Stimulated activated memory B cell treated with anti-CD40 and anti-IgM and Interleukin-4, amounts not matched to agents 10 μg/mL and 1 μg/mL and 100 μg/mL, for 72 hours (primary cell): Measurements from ENCODE around the gene INSIG2.
A peak's percentile ranks its signal among the peaks of the same experiment; 100 is the strongest.

Experiments used
- ATAC-seq: fragments of 150-1000 bp; cut with Tn5 transposase; 2 replicates; pipeline ENCODE4 v1.10.0; 2021
- H3K27ac Mint-ChIP-seq: one replicate; pipeline ENCODE4 v1.8.0; 2022; ENCODE audit warnings: mild to moderate bottlenecking, mixed read lengths
- H3K27me3 Mint-ChIP-seq: one replicate; pipeline ENCODE4 v1.8.0; 2022; ENCODE audit warnings: mixed read lengths
- H3K36me3 Mint-ChIP-seq: one replicate; pipeline ENCODE4 v1.8.0; 2022; ENCODE audit warnings: mixed read lengths
- H3K4me1 Mint-ChIP-seq: one replicate; pipeline ENCODE4 v1.8.0; 2022; ENCODE audit warnings: mixed read lengths
- H3K4me3 Mint-ChIP-seq: one replicate; pipeline ENCODE4 v1.8.0; 2022; ENCODE audit warnings: mild to moderate bottlenecking, moderate library complexity, mixed read lengths
- H3K9me3 Mint-ChIP-seq: one replicate; pipeline ENCODE4 v1.8.0; 2022; ENCODE audit warnings: mixed read lengths

INSIG2 gene

GRCh38 chr2:118088051-118089024 is at the start of gene INSIG2:
Gene INSIG2, plus strand, starts transcription at chr2:118088471. Its CDS starts 8,086 bp downstream, at chr2:118096557.
- H3K36me3 Mint-ChIP-seq: peaks cover 5% of the 10 kb centered on the region
- no peaks in the 10 kb centered on the region for H3K9me3 Mint-ChIP-seq
- H3K4me1 Mint-ChIP-seq: peaks cover 11% of the 10 kb centered on the region
- peak within 1 kb of the TSS; percentile 87 for H3K4me3 Mint-ChIP-seq
- peak within 1 kb of the TSS; percentile 82 for H3K27ac Mint-ChIP-seq
- ATAC-seq: peak; percentile 97
- H3K27me3 Mint-ChIP-seq: no peaks in the 10 kb centered on the region

GRCh38 chr2:118040891-118041290 is 47.4 kb upstream of the INSIG2 start:
- ATAC-seq: peak; percentile 48
- Mint-ChIP-seq H3K4me3 (no peak overlapping the region), H3K9me3 (peaks cover 5% of the 10 kb centered on the region), H3K27me3 (peaks cover 60% of the 10 kb centered on the region), H3K4me1 (no peaks in the 10 kb centered on the region), H3K36me3 (peaks cover 3% of the 10 kb centered on the region), H3K27ac (no peak overlapping the region)

- no peak overlapping the region for H3K27ac Mint-ChIP-seq
- no peaks in the 10 kb centered on the region for H3K36me3 Mint-ChIP-seq
- peaks cover 2% of the 10 kb centered on the region for H3K4me1 Mint-ChIP-seq
- H3K4me3 Mint-ChIP-seq: no peak overlapping the region
- no peak for ATAC-seq
- H3K9me3 Mint-ChIP-seq: no peaks in the 10 kb centered on the region
- peaks cover 32% of the 10 kb centered on the region for H3K27me3 Mint-ChIP-seq
These were observed 44.1 kb upstream of the INSIG2 start for GRCh38 chr2:118044103-118044716.

- peaks cover 26% of the 10 kb centered on the region for H3K27me3 Mint-ChIP-seq
- ATAC-seq: no peak
- H3K4me1 Mint-ChIP-seq: peaks cover 8% of the 10 kb centered on the region
- no peaks in the 10 kb centered on the region for H3K36me3 Mint-ChIP-seq
- H3K27ac Mint-ChIP-seq: no peak overlapping the region
- no peaks in the 10 kb centered on the region for H3K9me3 Mint-ChIP-seq
- H3K4me3 Mint-ChIP-seq: no peak overlapping the region
These were observed 43.4 kb upstream of the INSIG2 start for GRCh38 chr2:118044854-118045253.

GRCh38 chr2:118045286-118045685 is 43.0 kb upstream of the INSIG2 start:
- H3K36me3 Mint-ChIP-seq: no peaks in the 10 kb centered on the region
- peaks cover 24% of the 10 kb centered on the region for H3K27me3 Mint-ChIP-seq
- H3K4me1 Mint-ChIP-seq: peaks cover 12% of the 10 kb centered on the region
- H3K4me3 Mint-ChIP-seq: no peak overlapping the region
- H3K27ac Mint-ChIP-seq: no peak overlapping the region
- H3K9me3 Mint-ChIP-seq: no peaks in the 10 kb centered on the region
- no peak for ATAC-seq

GRCh38 chr2:118046634-118047210 is 41.5 kb upstream of the INSIG2 start:
- Mint-ChIP-seq H3K4me1 (peaks cover 12% of the 10 kb centered on the region), H3K27me3 (peaks cover 24% of the 10 kb centered on the region), H3K27ac (no peak overlapping the region), H3K4me3 (no peak overlapping the region), H3K9me3 (no peaks in the 10 kb centered on the region), H3K36me3 (no peaks in the 10 kb centered on the region)
- ATAC-seq: no peak

GRCh38 chr2:118047380-118047826 is 40.9 kb upstream of the INSIG2 start:
- Mint-ChIP-seq H3K27ac (no peak overlapping the region), H3K4me3 (no peak overlapping the region), H3K4me1 (peaks cover 12% of the 10 kb centered on the region), H3K9me3 (no peaks in the 10 kb centered on the region), H3K27me3 (peaks cover 22% of the 10 kb centered on the region), H3K36me3 (no peaks in the 10 kb centered on the region)
- ATAC-seq: no peak

- H3K4me3 Mint-ChIP-seq: no peak overlapping the region
- ATAC-seq: no peak
- H3K9me3 Mint-ChIP-seq: no peaks in the 10 kb centered on the region
- peaks cover 12% of the 10 kb centered on the region for H3K27me3 Mint-ChIP-seq
- H3K27ac Mint-ChIP-seq: no peak overlapping the region
- H3K4me1 Mint-ChIP-seq: peaks cover 12% of the 10 kb centered on the region
- no peaks in the 10 kb centered on the region for H3K36me3 Mint-ChIP-seq
These were observed 39.9 kb upstream of the INSIG2 start for GRCh38 chr2:118048401-118048800.

- H3K27ac Mint-ChIP-seq: peak overlapping the region; percentile 34
- no peaks in the 10 kb centered on the region for H3K9me3 Mint-ChIP-seq
- peaks cover 12% of the 10 kb centered on the region for H3K4me1 Mint-ChIP-seq
- ATAC-seq: no peak
- no peaks in the 10 kb centered on the region for H3K36me3 Mint-ChIP-seq
- peaks cover 3% of the 10 kb centered on the region for H3K27me3 Mint-ChIP-seq
- H3K4me3 Mint-ChIP-seq: no peak overlapping the region
These were observed 39.0 kb upstream of the INSIG2 start for GRCh38 chr2:118049140-118049815.

GRCh38 chr2:118049816-118050140 is 38.5 kb upstream of the INSIG2 start:
- no peak overlapping the region for H3K4me3 Mint-ChIP-seq
- H3K9me3 Mint-ChIP-seq: no peaks in the 10 kb centered on the region
- H3K4me1 Mint-ChIP-seq: peaks cover 14% of the 10 kb centered on the region
- no peaks in the 10 kb centered on the region for H3K36me3 Mint-ChIP-seq
- H3K27me3 Mint-ChIP-seq: no peaks in the 10 kb centered on the region
- peak overlapping the region; percentile 34 for H3K27ac Mint-ChIP-seq
- peak; percentile 71 for ATAC-seq

GRCh38 chr2:118050386-118050785 is 37.9 kb upstream of the INSIG2 start:
- Mint-ChIP-seq H3K4me3 (no peak overlapping the region), H3K4me1 (peaks cover 20% of the 10 kb centered on the region), H3K27ac (no peak overlapping the region), H3K27me3 (no peaks in the 10 kb centered on the region), H3K36me3 (no peaks in the 10 kb centered on the region), H3K9me3 (no peaks in the 10 kb centered on the region)
- ATAC-seq: no peak

GRCh38 chr2:118050974-118051373 is 37.3 kb upstream of the INSIG2 start:
- Mint-ChIP-seq H3K4me1 (peaks cover 26% of the 10 kb centered on the region), H3K9me3 (no peaks in the 10 kb centered on the region), H3K36me3 (no peaks in the 10 kb centered on the region), H3K27ac (no peak overlapping the region), H3K27me3 (no peaks in the 10 kb centered on the region), H3K4me3 (no peak overlapping the region)
- no peak for ATAC-seq

GRCh38 chr2:118051826-118052358 is 36.4 kb upstream of the INSIG2 start:
- no peak for ATAC-seq
- no peaks in the 10 kb centered on the region for H3K36me3 Mint-ChIP-seq
- no peak overlapping the region for H3K27ac Mint-ChIP-seq
- H3K4me3 Mint-ChIP-seq: no peak overlapping the region
- peaks cover 32% of the 10 kb centered on the region for H3K4me1 Mint-ChIP-seq
- H3K9me3 Mint-ChIP-seq: no peaks in the 10 kb centered on the region
- H3K27me3 Mint-ChIP-seq: no peaks in the 10 kb centered on the region

GRCh38 chr2:118052474-118052873 is 35.8 kb upstream of the INSIG2 start:
- no peak overlapping the region for H3K4me3 Mint-ChIP-seq
- H3K27me3 Mint-ChIP-seq: no peaks in the 10 kb centered on the region
- ATAC-seq: no peak

GRCh38 chr2:118053681-118054080 is 34.6 kb upstream of the INSIG2 start:
- peaks cover 41% of the 10 kb centered on the region for H3K4me1 Mint-ChIP-seq
- H3K4me3 Mint-ChIP-seq: no peak overlapping the region
- no peak overlapping the region for H3K27ac Mint-ChIP-seq
- no peaks in the 10 kb centered on the region for H3K9me3 Mint-ChIP-seq
- ATAC-seq: no peak
- no peaks in the 10 kb centered on the region for H3K27me3 Mint-ChIP-seq
- H3K36me3 Mint-ChIP-seq: no peaks in the 10 kb centered on the region

More at GRCh38 chr2:118052474-118052873, 35.8 kb upstream of the INSIG2 start:
- Mint-ChIP-seq H3K9me3 (no peaks in the 10 kb centered on the region), H3K4me1 (peaks cover 36% of the 10 kb centered on the region), H3K36me3 (no peaks in the 10 kb centered on the region), H3K27ac (no peak overlapping the region)
